ENCODE results near the gene ECE1.
"Not testable (repeated sequence)": the region's sequence is repeated elsewhere in the genome, so short reads cannot be mapped to it uniquely, and the experiment has no call there.

ECE1 gene

GRCh38 chr1:21249940-21250493 is 40.2 kb downstream of the ECE1 start:
- no peak for DNase-seq (ENCODE audit: low spot score)

- no peak for DNase-seq (ENCODE audit: low spot score)
Measured at GRCh38 chr1:21247892-21248715, 42.2 kb downstream of the ECE1 start.

- DNase-seq (ENCODE audit: low spot score) = no peak
Measured at GRCh38 chr1:21246905-21247642, 43.2 kb downstream of the ECE1 start.

DNA sequence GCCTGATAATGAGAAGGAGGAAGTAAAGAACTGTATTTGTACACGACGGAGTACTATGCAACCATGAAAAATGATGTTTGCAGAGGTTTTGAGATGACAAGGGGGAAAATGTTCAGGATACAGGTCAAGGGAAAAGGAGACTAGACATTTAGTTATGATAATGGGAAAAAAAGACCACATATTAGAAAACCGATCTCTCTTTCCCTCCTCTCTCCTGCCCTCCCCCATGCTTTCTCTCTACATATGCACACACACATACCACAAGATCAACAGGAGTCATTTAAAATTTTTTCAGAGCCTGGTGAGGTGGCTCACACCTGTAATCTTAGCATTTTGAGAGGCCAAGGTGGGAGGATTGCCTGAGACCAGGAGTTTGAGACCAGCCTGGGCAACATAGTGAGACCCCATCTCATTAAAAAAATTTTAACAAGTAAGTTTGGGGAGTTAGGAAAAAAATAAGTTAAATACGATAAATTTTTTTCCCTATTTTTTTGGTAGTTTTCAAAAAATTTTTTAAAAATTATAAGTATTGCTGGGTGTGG is 44.5 kb downstream of the ECE1 start:
- no peak for DNase-seq (ENCODE audit: low spot score)

- DNase-seq (ENCODE audit: low spot score) = peak; percentile 26
Measured at GRCh38 chr1:21244986-21245687, 45.1 kb downstream of the ECE1 start.

GRCh38 chr1:21244154-21244553 is 46.1 kb downstream of the ECE1 start:
- no peak for DNase-seq (ENCODE audit: low spot score)

- no peak for DNase-seq (ENCODE audit: low spot score)
Measured at GRCh38 chr1:21242846-21243245, 47.4 kb downstream of the ECE1 start.

DNA sequence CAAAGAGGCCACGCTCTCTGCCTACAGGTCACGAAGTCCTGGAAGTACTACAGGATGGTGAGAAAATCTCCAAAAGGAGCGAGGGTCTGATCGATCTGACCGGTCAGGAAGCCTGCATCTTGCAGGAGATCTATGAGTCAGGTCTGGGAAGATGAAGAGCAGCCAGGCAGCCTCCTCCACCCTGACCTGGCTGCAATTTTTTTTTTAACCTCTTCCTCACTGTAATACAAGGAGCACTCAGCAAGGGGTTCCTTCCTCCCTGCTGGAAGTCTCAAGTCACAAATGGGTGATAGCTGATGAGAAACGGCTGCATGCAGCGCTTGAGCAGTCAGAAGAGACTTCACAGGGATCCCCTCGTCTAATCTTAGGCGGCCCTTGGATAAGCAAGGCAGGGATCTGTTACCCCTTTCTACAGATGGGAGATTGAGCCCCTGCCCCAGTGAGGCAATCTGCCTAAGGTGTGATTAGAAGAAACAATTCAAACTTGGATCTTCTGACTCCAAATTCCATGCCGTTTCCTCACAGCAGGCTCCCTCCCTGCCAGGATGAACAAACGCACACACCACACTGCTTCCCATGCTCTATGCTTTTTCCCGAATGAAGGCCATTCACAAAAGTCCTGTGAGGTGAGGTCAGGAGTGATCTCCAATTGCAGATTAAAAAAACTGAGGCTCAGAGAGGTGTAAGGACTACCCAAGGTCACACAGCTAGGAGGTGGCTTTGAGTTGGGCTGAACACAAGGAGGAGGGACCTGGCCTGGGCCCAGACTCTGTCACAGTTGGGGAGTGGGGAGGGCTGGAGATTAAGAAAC is 48.3 kb downstream of the ECE1 start:
- no peak for DNase-seq (ENCODE audit: low spot score)

- no peak for DNase-seq (ENCODE audit: low spot score)
Measured at GRCh38 chr1:21240706-21241105, 49.6 kb downstream of the ECE1 start.

- no peak for DNase-seq (ENCODE audit: low spot score)
Measured at GRCh38 chr1:21239221-21239620, 51.0 kb downstream of the ECE1 start.

DNA sequence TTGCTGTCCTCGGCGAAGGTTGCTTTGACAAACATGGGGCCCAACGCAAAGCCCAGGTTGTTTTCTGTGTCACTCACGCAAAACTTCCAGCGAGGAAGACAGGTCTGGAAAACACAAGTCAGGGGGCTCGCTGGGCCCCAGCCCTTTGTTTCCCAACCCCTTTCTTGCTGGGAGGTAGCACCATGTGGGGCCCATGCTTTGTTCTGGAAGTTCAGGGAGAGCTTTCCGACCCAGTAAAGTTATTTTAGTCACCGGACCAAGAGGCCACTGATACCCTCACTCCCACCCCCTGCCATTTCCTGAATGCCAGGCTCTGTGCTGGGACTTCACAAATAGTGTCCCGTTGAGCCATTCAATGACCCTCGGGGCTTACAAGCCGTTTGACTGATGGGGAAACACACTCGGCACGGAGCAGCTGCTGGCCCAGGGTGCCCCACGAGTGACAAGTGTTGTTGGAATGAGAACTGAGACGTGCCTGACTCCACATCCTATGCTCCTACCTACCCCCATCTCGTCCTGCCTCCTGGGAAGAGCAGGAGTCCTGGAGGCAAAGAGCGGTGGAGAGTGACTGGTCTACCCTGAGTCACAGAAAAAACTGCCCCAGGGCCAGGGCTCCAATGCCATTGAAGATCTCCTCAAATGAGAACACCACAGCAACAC is 52.0 kb downstream of the ECE1 start:
- no peak for DNase-seq (ENCODE audit: low spot score)

DNA sequence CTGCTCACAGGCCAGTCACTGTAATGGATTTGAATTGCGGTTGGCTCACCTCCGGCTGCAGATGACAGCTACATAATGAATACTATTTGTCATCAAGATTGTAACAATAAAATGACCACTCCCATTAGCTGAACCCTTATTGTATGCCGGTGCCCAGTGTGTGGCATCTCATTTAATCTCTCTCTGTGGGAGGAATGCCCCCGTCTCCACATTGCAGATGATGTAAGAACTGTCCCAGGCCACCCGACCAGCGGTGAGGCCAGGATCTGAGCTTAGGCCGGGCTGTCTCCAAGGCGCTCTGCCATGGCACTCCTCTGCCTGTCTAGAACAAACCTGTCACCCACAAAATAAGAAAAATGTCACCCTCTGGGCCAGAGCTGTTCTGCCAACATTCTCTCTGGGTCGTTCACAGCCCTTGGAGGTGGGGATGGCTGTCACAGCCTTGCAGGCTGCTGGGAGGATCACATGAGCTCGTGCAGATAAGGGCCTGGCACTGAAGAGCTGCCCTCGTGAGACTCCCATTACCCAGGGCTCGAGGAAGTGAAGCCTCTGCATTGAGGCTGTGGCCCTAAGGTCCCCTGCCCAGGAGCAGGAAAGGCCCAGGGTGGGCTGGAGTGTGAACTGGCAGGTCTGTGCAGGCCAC is 52.7 kb downstream of the ECE1 start:
- no peak for DNase-seq (ENCODE audit: low spot score)

GRCh38 chr1:21236178-21236577 is 54.1 kb downstream of the ECE1 start:
- DNase-seq (ENCODE audit: low spot score) = no peak

DNA sequence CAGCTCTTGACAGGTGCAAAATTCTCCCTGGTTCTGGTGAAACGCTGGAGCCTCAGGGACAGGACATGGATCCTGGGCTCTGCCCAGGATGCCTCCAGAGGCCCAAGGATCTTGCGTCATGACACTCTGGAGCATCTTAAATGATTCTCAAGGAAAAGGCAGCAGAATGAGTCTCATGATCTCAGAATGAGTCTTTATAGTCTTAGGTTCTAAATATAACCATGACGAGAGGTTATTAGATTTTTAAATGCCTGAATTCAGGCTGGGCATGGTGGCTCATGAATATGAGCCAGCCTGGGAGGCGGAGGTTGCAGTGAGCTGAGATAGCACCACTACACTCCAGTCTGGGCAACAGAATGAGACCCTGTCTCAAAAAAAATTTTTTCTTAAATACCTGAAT is 55.5 kb downstream of the ECE1 start:
- no peak for DNase-seq (ENCODE audit: low spot score)

DNA sequence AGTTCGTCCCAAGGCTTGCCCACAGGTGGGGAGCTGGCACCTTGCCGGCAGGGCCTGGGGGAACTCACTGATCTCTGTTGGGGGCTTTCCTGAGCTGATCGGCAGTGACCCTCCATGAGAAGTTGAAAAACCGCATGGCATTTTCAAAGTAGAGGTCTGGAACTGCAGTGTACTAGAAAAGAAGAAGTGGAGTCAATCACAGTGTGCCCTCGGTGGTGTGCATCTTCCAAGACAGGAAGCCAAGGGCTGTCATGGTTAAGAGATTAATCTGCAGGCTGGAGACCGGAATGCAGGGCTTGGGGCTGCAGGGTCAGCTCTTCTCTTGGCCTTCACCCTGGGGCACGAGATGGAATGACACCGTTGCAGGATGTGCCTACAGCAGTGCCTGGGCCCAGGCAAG is 56.8 kb downstream of the ECE1 start:
- no peak for DNase-seq (ENCODE audit: low spot score)

- DNase-seq (ENCODE audit: low spot score) = peak; percentile 50
Measured at GRCh38 chr1:21232044-21232443, 58.2 kb downstream of the ECE1 start.

DNA sequence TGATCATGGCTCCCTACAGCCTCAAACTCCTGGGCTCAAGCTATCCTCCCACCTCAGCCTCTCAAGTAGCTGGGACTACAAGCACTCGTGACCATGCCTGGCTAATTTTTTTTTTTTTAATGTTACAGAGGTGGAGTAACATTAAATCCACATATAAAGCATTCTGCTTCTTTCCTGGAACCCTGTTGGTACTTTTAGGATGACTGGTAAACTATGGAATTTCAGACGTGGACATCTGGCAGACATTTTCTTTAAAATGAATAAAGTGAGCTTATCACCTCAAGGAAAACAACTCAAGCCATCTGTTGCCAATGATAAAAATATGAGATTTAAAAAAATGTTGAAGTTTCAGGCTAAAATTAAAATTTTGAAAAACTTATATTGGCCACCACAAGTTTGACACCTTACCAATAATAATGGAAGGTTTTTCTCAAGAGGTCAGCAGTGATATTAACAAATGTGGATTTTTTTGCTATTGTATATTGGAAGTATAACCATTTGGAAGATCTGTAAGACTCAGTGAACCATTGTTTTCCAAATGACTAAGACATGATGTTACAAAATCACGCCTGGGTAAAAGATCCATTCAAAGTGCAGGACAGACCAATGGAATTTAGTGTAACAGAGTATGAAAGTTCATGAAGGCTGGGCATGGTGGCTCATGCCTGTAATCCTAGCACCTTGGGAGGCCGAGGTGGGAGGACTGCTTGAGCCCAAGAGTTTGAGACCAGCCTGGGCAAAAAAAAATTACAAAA is 60.8 kb downstream of the ECE1 start:
- DNase-seq (ENCODE audit: low spot score) = no peak

DNA sequence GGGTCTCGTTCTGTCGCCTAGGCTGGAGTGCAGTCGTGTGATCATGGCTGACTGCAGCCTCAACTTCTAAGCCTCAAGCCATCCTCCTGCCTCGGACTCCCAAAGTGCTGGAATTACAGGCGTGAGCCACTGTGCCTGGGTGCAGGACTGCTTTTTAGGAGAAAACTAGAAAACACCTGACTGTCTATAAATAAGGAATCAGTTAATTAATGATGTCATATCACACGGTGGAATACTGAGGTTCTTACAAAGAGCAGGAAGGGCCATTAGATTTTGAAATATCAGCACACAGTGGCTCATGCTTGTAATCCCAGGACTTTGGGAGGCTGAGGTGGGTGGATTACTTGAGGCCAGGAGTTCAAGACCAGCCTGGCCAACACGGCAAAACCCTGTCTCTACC is 62.0 kb downstream of the ECE1 start:
- not testable (repeated sequence) for DNase-seq (ENCODE audit: low spot score)

GRCh38 chr1:21225065-21225464 is 65.2 kb downstream of the ECE1 start:
- no peak for DNase-seq (ENCODE audit: low spot score)

GRCh38 chr1:21220815-21221214 is 69.4 kb downstream of the ECE1 start:
- DNase-seq (ENCODE audit: low spot score) = no peak
